Measurements from ENCODE around the gene BEND7. TPM values are rescaled to one million over a fixed set of nuclear protein-coding genes. Genes with fewer than 3 reads are reported as not detected.

BEND7 gene
- total RNA-seq, 2 experiments from 2014 or later: not detected

GRCh38 chr10:13458687-13459012 lies 70.2 kb downstream of the BEND7 start:
- intact Hi-C loops (cut with micrococcal nuclease): no loop called here
- Mint-ChIP-seq H3K4me1 (ENCODE audit: low read depth) (peaks cover 6% of the 10 kb centered on the region), H3K27me3 (peaks cover 30% of the 10 kb centered on the region), H3K4me3 (no peak overlapping the region), H3K36me3 (no peaks in the 10 kb centered on the region), H3K27ac (no peak overlapping the region), H3K9me3 (peaks cover 7% of the 10 kb centered on the region)
- no peak for DNase-seq
- ChIA-PET POLR2A (no interaction called here), CTCF (no interaction called here)

- Mint-ChIP-seq H3K36me3 (no peaks in the 10 kb centered on the region), H3K27me3 (peaks cover 30% of the 10 kb centered on the region)
- POLR2A ChIA-PET: no interaction called here
Observed at GRCh38 chr10:13457958-13458686, 70.7 kb downstream of the BEND7 start.

GRCh38 chr10:13453896-13454295 lies 74.9 kb downstream of the BEND7 start:
- ChIA-PET POLR2A (no interaction called here), CTCF (interaction anchor here (1.4 to 1.6 kb wide), 2 partner anchors 13 to 82 kb away, joined by 4 to 6 read pairs; no protein-coding TSS in a partner anchor)
- peak; percentile 60 for DNase-seq
- Mint-ChIP-seq H3K9me3 (no peaks in the 10 kb centered on the region), H3K27me3 (peaks cover 23% of the 10 kb centered on the region), H3K4me3 (no peak overlapping the region), H3K4me1 (ENCODE audit: low read depth) (peaks cover 6% of the 10 kb centered on the region), H3K27ac (no peak overlapping the region), H3K36me3 (no peaks in the 10 kb centered on the region)
- intact Hi-C loops (cut with micrococcal nuclease): no loop called here

More at GRCh38 chr10:13457958-13458686, 70.7 kb downstream of the BEND7 start:
- no peak overlapping the region for H3K4me3 Mint-ChIP-seq
- intact Hi-C loops (cut with micrococcal nuclease): no loop called here
- H3K27ac Mint-ChIP-seq: no peak overlapping the region
- no peak for DNase-seq
- H3K4me1 Mint-ChIP-seq (ENCODE audit: low read depth): peaks cover 6% of the 10 kb centered on the region
- CTCF ChIA-PET: no interaction called here
- peaks cover 7% of the 10 kb centered on the region for H3K9me3 Mint-ChIP-seq

GRCh38 chr10:13450069-13450468 lies 78.7 kb downstream of the BEND7 start:
- CTCF ChIA-PET: interaction anchor here (1.1 kb wide), 1 partner anchor 10 kb away, joined by 5 read pairs; no protein-coding TSS in a partner anchor
- intact Hi-C loops (cut with micrococcal nuclease): no loop called here

GRCh38 chr10:13449296-13449695 lies 79.5 kb downstream of the BEND7 start:
- POLR2A ChIA-PET: interaction anchor here (0.6 kb wide), 1 partner anchor 278 kb away, joined by 3 read pairs; no protein-coding TSS in a partner anchor
- Mint-ChIP-seq H3K27ac (no peak overlapping the region), H3K4me3 (no peak overlapping the region), H3K9me3 (no peaks in the 10 kb centered on the region), H3K4me1 (ENCODE audit: low read depth) (peaks cover 6% of the 10 kb centered on the region), H3K27me3 (peaks cover 12% of the 10 kb centered on the region), H3K36me3 (no peaks in the 10 kb centered on the region)
- CTCF ChIA-PET: interaction anchor here (1.1 kb wide), 1 partner anchor 9 kb away, joined by 5 read pairs; no protein-coding TSS in a partner anchor
- DNase-seq: no peak
- intact Hi-C loops (cut with micrococcal nuclease): no loop called here

More at GRCh38 chr10:13450069-13450468, 78.7 kb downstream of the BEND7 start:
- DNase-seq: no peak
- POLR2A ChIA-PET: interaction anchor here (0.6 kb wide), 1 partner anchor 279 kb away, joined by 3 read pairs; no protein-coding TSS in a partner anchor
- peaks cover 6% of the 10 kb centered on the region for H3K4me1 Mint-ChIP-seq (ENCODE audit: low read depth)
- H3K27ac Mint-ChIP-seq: no peak overlapping the region
- H3K36me3 Mint-ChIP-seq: no peaks in the 10 kb centered on the region
- H3K9me3 Mint-ChIP-seq: no peaks in the 10 kb centered on the region
- H3K27me3 Mint-ChIP-seq: peaks cover 12% of the 10 kb centered on the region
- H3K4me3 Mint-ChIP-seq: no peak overlapping the region

GRCh38 chr10:13448216-13448615 lies 80.6 kb downstream of the BEND7 start:
- DNase-seq: no peak
- H3K4me3 Mint-ChIP-seq: no peak overlapping the region
- peaks cover 12% of the 10 kb centered on the region for H3K27me3 Mint-ChIP-seq
- no peaks in the 10 kb centered on the region for H3K4me1 Mint-ChIP-seq (ENCODE audit: low read depth)
- ChIA-PET POLR2A (no interaction called here), CTCF (no interaction called here)
- no peaks in the 10 kb centered on the region for H3K36me3 Mint-ChIP-seq
- intact Hi-C loops (cut with micrococcal nuclease): no loop called here
- H3K27ac Mint-ChIP-seq: no peak overlapping the region
- no peaks in the 10 kb centered on the region for H3K9me3 Mint-ChIP-seq

- intact Hi-C loops (cut with micrococcal nuclease): no loop called here
- H3K9me3 Mint-ChIP-seq: no peaks in the 10 kb centered on the region
- CTCF ChIA-PET: interaction anchor here (0.9 to 1.2 kb wide), 2 partner anchors 74 to 76 kb away, joined by 6 read pairs; no protein-coding TSS in a partner anchor
- H3K36me3 Mint-ChIP-seq: no peaks in the 10 kb centered on the region
- no peak for DNase-seq
- POLR2A ChIA-PET: no interaction called here
- peaks cover 22% of the 10 kb centered on the region for H3K27me3 Mint-ChIP-seq
- no peak overlapping the region for H3K4me3 Mint-ChIP-seq
- H3K27ac Mint-ChIP-seq: no peak overlapping the region
- no peaks in the 10 kb centered on the region for H3K4me1 Mint-ChIP-seq (ENCODE audit: low read depth)
Observed at GRCh38 chr10:13445656-13446400, 83.0 kb downstream of the BEND7 start.

GRCh38 chr10:13441476-13441875 lies 87.3 kb downstream of the BEND7 start:
- DNase-seq: no peak
- ChIA-PET CTCF (interaction anchor here (1.5 to 5.9 kb wide), 4 partner anchors 13 to 72 kb away, joined by 6 to 114 read pairs (median 15); no protein-coding TSS in a partner anchor), POLR2A (interaction anchor here (0.8 kb wide), 1 partner anchor 13 kb away, joined by 3 read pairs; no protein-coding TSS in a partner anchor)
- Mint-ChIP-seq H3K4me3 (no peak overlapping the region), H3K36me3 (no peaks in the 10 kb centered on the region), H3K27me3 (peaks cover 37% of the 10 kb centered on the region), H3K4me1 (ENCODE audit: low read depth) (peaks cover 9% of the 10 kb centered on the region), H3K27ac (no peak overlapping the region), H3K9me3 (no peaks in the 10 kb centered on the region)
- intact Hi-C loops (cut with micrococcal nuclease): no loop called here

- peaks cover 9% of the 10 kb centered on the region for H3K4me1 Mint-ChIP-seq (ENCODE audit: low read depth)
- H3K9me3 Mint-ChIP-seq: no peaks in the 10 kb centered on the region
- no peaks in the 10 kb centered on the region for H3K36me3 Mint-ChIP-seq
- H3K27ac Mint-ChIP-seq: no peak overlapping the region
- H3K27me3 Mint-ChIP-seq: peaks cover 37% of the 10 kb centered on the region
- intact Hi-C loops (cut with micrococcal nuclease): loop anchor here (1.0 kb wide), 2 partner anchors 68 to 279 kb away; partner anchors contain the start of gene MCM10
- peak; percentile 76 for DNase-seq
- ChIA-PET POLR2A (no interaction called here), CTCF (interaction anchor here (0.6 to 5.9 kb wide), 23 partner anchors 8 to 755 kb away, joined by 3 to 114 read pairs (median 5); partner anchors contain the start of genes MCM10 and PRPF18)
- peak overlapping the region; percentile 38 for H3K4me3 Mint-ChIP-seq
Observed at GRCh38 chr10:13440185-13441061, 88.4 kb downstream of the BEND7 start.

- peak overlapping the region; percentile 38 for H3K4me3 Mint-ChIP-seq
- H3K27me3 Mint-ChIP-seq: peaks cover 37% of the 10 kb centered on the region
- H3K4me1 Mint-ChIP-seq (ENCODE audit: low read depth): peaks cover 9% of the 10 kb centered on the region
- no peaks in the 10 kb centered on the region for H3K9me3 Mint-ChIP-seq
- DNase-seq: peak; percentile 16
- intact Hi-C loops (cut with micrococcal nuclease): loop anchor here (1.0 kb wide), 2 partner anchors 67 to 278 kb away; partner anchors contain the start of gene MCM10
- ChIA-PET CTCF (interaction anchor here (0.9 to 5.9 kb wide), 20 partner anchors 7 to 756 kb away, joined by 3 to 114 read pairs (median 6); partner anchors contain the start of gene MCM10), POLR2A (no interaction called here)
- no peaks in the 10 kb centered on the region for H3K36me3 Mint-ChIP-seq
- H3K27ac Mint-ChIP-seq: no peak overlapping the region
Observed at GRCh38 chr10:13439313-13440184, 89.3 kb downstream of the BEND7 start.

All from activated CD4-positive, alpha-beta memory T cell treated with anti-CD3 and anti-CD28 coated beads for 36 hours (primary cell).